NCI-H748 (cell line): ENCODE results near the gene RIPOR2.
A peak's percentile ranks its signal among the peaks of the same experiment; 100 is the strongest.

ENCODE experiments used
- DNase-seq: peaks from one replicate; lab custom pipeline; 2025; ENCODE audit not compliant: unreplicated experiment; lab: John Stamatoyannopoulos, UW

RIPOR2 gene

GRCh38 chr6:24849713-24850112, 86.0 kb downstream of the RIPOR2 start:
- DNase-seq, result no peak

- DNase-seq, result peak; percentile 62
Measured at GRCh38 chr6:24848461-24848860, 87.3 kb downstream of the RIPOR2 start.

GRCh38 chr6:24847402-24847801, 88.4 kb downstream of the RIPOR2 start:
- no peak for DNase-seq

GRCh38 chr6:24845578-24845977, 90.2 kb downstream of the RIPOR2 start:
- no peak for DNase-seq

GRCh38 chr6:24844903-24845302, 90.9 kb downstream of the RIPOR2 start:
- DNase-seq, result no peak

GRCh38 chr6:24844061-24844460, 91.7 kb downstream of the RIPOR2 start:
- no peak for DNase-seq

GRCh38 chr6:24840187-24840586, 95.6 kb downstream of the RIPOR2 start:
- DNase-seq, result no peak

- no peak for DNase-seq
Measured at GRCh38 chr6:24838994-24839393, 96.8 kb downstream of the RIPOR2 start.

- no peak for DNase-seq
Measured at GRCh38 chr6:24838081-24838480, 97.7 kb downstream of the RIPOR2 start.

- no peak for DNase-seq
Measured at GRCh38 chr6:24836109-24836508, 99.7 kb downstream of the RIPOR2 start.

GRCh38 chr6:24833711-24834386, 101.9 kb downstream of the RIPOR2 start:
- no peak for DNase-seq

- DNase-seq, result no peak
Measured at GRCh38 chr6:24832794-24833193, 103.0 kb downstream of the RIPOR2 start.

- DNase-seq, result no peak
Measured at GRCh38 chr6:24831771-24832716, 103.7 kb downstream of the RIPOR2 start.

GRCh38 chr6:24829657-24830056, 106.1 kb downstream of the RIPOR2 start:
- DNase-seq, result no peak

- no peak for DNase-seq
Measured at GRCh38 chr6:24827970-24828369, 107.8 kb downstream of the RIPOR2 start.

GRCh38 chr6:24827162-24827561, 108.6 kb downstream of the RIPOR2 start:
- no peak for DNase-seq

- no peak for DNase-seq
Measured at GRCh38 chr6:24825130-24825630, 110.6 kb downstream of the RIPOR2 start.

- DNase-seq, result no peak
Measured at GRCh38 chr6:24824142-24824938, 111.4 kb downstream of the RIPOR2 start.

GRCh38 chr6:24823185-24823584, 112.6 kb downstream of the RIPOR2 start:
- DNase-seq, result no peak

GRCh38 chr6:24822696-24823095, 113.1 kb downstream of the RIPOR2 start:
- no peak for DNase-seq

- DNase-seq, result no peak
Measured at GRCh38 chr6:24821860-24822444, 113.8 kb downstream of the RIPOR2 start.
